HCT116 (cell line): ENCODE data around the gene PSMA7. TPM values are rescaled to one million over a fixed set of nuclear protein-coding genes. Genes with fewer than 3 reads are reported as not detected.

Experiments used
- ATAC-seq: fragments of 200-7000 bp; cut with Tn5 transposase; 2 replicates; pipeline ENCODE4 v1.9.1; 2020; ENCODE audit warnings: mild to moderate bottlenecking, moderate library complexity
- BruUV-seq: library from RNA; stranded (reverse); fragments of 400-500 nt; replicated peaks from 2 replicates; lab custom pipeline; 2021; lab: Mats Ljungman, UMichigan
- CTCF ChIA-PET: fragments of 300-600 bp; sonication (Branson Sonifier 250); formaldehyde crosslinking; loops from one replicate; lab custom pipeline; 2021; ENCODE audit warnings: antibody characterized with exemption; lab: Charles Lee
- POLR2A ChIA-PET: fragments of 300-600, 350-600 bp; sonication (Branson Sonifier 250); formaldehyde crosslinking; loops from one replicate; lab custom pipeline; 2021; ENCODE audit warnings: antibody characterized with exemption; lab: Charles Lee
- RAD21 ChIA-PET, 2 experiments: fragments of 300-600 bp; sonication (Branson Sonifier 250); formaldehyde crosslinking; loops; one replicate each; lab custom pipeline; 2023; ENCODE audit warnings: low total read pairs in 2 of 2; ENCODE audit not compliant: uncharacterized antibody in 2 of 2, unreplicated experiment in 2 of 2, low non-redundant PET in 1 of 2; lab: Charles Lee
- DNase-seq: peaks from one replicate; pipeline ENCODE4 v3.0.0-alpha.2; 2010; ENCODE audit warnings: low read depth, low spot score
- H2AFZ ChIP-seq: fragments of 200-600 bp; shearing (Covaris generic), sonication (generic); 2 replicates; pipeline ENCODE4 v1.6.1; 2017; ENCODE audit warnings: low read depth, mixed run types, mixed read lengths, antibody characterized with exemption, low read length; ENCODE audit not compliant: poor library complexity, severe bottlenecking
- H3K27ac ChIP-seq: 2 replicates; pipeline ENCODE4 v1.5.1; 2012; ENCODE audit warnings: low read depth, low read length
- H3K27me3 ChIP-seq: fragments of 200-600 bp; sonication (generic); 2 replicates; pipeline ENCODE4 v1.6.1; 2016; ENCODE audit warnings: mixed run types, low read length, mixed read lengths; ENCODE audit not compliant: insufficient read depth
- H3K36me3 ChIP-seq, 2 experiments: fragments of 200-500 bp in 1 of 2; fragments of 200-600 bp in 1 of 2; sonication (Bioruptor generic) in 1 of 2; sonication (generic) in 1 of 2; 2 replicates each; pipeline versions ENCODE4 v1.5.1 to v1.6.1; 2014 to 2016; ENCODE audit warnings: low read length in 2 of 2, inconsistent platforms in 1 of 2, mixed read lengths in 1 of 2, mixed run types in 1 of 2; ENCODE audit not compliant: insufficient read depth in 2 of 2, control insufficient read depth in 1 of 2
- H3K4me1 ChIP-seq, 2 experiments: fragments of 200-600 bp in 1 of 2; sonication (generic) in 1 of 2; 2 replicates each; pipeline versions ENCODE4 v1.5.1 to v1.6.1; 2012 to 2017; ENCODE audit warnings: low read length in 2 of 2, inconsistent platforms in 1 of 2, mild to moderate bottlenecking in 1 of 2, mixed read lengths in 1 of 2, mixed run types in 1 of 2, moderate library complexity in 1 of 2; ENCODE audit not compliant: insufficient read depth in 2 of 2, control insufficient read depth in 1 of 2
- H3K4me2 ChIP-seq: fragments of 200-600 bp; sonication (generic); 2 replicates; pipeline ENCODE4 v1.6.1; 2017; ENCODE audit warnings: mixed run types, low read length, mixed read lengths
- H3K4me3 ChIP-seq, 2 experiments: fragments of 200-600 bp in 1 of 2; sonication (generic) in 1 of 2; replicated peaks in 1 of 2; 2 replicates each; pipeline ENCODE4 v1.5.1; 2011 to 2016; ENCODE audit warnings: low read length in 2 of 2, control low read depth in 1 of 2, low read depth in 1 of 2, mild to moderate bottlenecking in 1 of 2, mixed read lengths in 1 of 2, mixed run types in 1 of 2
- H3K79me2 ChIP-seq: fragments of 200-600 bp; sonication (generic); 2 replicates; pipeline ENCODE4 v1.6.1; 2017; ENCODE audit warnings: mild to moderate bottlenecking, mixed run types, low read length, moderate library complexity, mixed read lengths; ENCODE audit not compliant: insufficient read depth
- H3K9ac ChIP-seq: fragments of 200-600 bp; sonication (generic); 2 replicates; pipeline ENCODE4 v1.6.1; 2016; ENCODE audit warnings: low read length, mixed read lengths
- H3K9me2 ChIP-seq: fragments of 200-600 bp; sonication (generic), shearing (Covaris generic); 2 replicates; pipeline ENCODE4 v1.6.1; 2017; ENCODE audit warnings: mixed run types, mild to moderate bottlenecking, moderate library complexity; ENCODE audit not compliant: insufficient read depth
- H3K9me3 ChIP-seq, 2 experiments: fragments of 200-500 bp in 1 of 2; fragments of 200-600 bp in 1 of 2; sonication (Bioruptor generic) in 1 of 2; sonication (generic) in 1 of 2; 2 replicates each; pipeline ENCODE4 v1.6.1; 2014 to 2017; ENCODE audit warnings: low read length in 2 of 2, mixed read lengths in 2 of 2, inconsistent platforms in 1 of 2, low read depth in 1 of 2, mild to moderate bottlenecking in 1 of 2, mixed run types in 1 of 2, moderate library complexity in 1 of 2; ENCODE audit not compliant: control insufficient read depth in 1 of 2, insufficient read depth in 1 of 2
- H4K20me1 ChIP-seq: fragments of 200-600 bp; sonication (generic), shearing (Covaris generic); 2 replicates; pipeline ENCODE4 v1.6.1; 2017; ENCODE audit warnings: mixed run types, mild to moderate bottlenecking, moderate library complexity; ENCODE audit not compliant: insufficient read depth
- ATF3 ChIP-seq: IDR thresholded peaks from 2 replicates; pipeline ENCODE4 v1.6.1; 2012
- CBX3 ChIP-seq: IDR thresholded peaks from 2 replicates; pipeline ENCODE4 v1.6.1; 2012; ENCODE audit warnings: low read depth
- EGR1 ChIP-seq: IDR thresholded peaks from 2 replicates; pipeline ENCODE4 v1.6.1; 2012; ENCODE audit warnings: low read depth
- ELF1 ChIP-seq: IDR thresholded peaks from 2 replicates; pipeline ENCODE4 v1.6.1; 2012; ENCODE audit warnings: low read depth, borderline replicate concordance
- EZH2phosphoT487 ChIP-seq: fragments of 200-600 bp; IDR thresholded peaks from 2 replicates; pipeline ENCODE4 v1.6.1; 2018; ENCODE audit warnings: antibody characterized with exemption, borderline replicate concordance
- FOSL1 ChIP-seq: IDR thresholded peaks from 2 replicates; pipeline ENCODE4 v1.6.1; 2012; ENCODE audit warnings: low read depth
- POLR2AphosphoS5 ChIP-seq: IDR thresholded peaks from 2 replicates; pipeline ENCODE4 v1.6.1; 2011; ENCODE audit warnings: mild to moderate bottlenecking, low read depth, low read length, moderate library complexity
- REST ChIP-seq: IDR thresholded peaks from 2 replicates; pipeline ENCODE4 v1.6.1; 2012; ENCODE audit warnings: low read depth
- SIN3A ChIP-seq: IDR thresholded peaks from 2 replicates; pipeline ENCODE4 v1.6.1; 2012; ENCODE audit warnings: low read depth
- SRF ChIP-seq: IDR thresholded peaks from 2 replicates; pipeline ENCODE4 v1.6.1; 2012; ENCODE audit warnings: low read depth
- TCF7L2 ChIP-seq: IDR thresholded peaks from 2 replicates; pipeline ENCODE4 v1.7.0; 2011; ENCODE audit warnings: borderline replicate concordance, inconsistent platforms; ENCODE audit not compliant: insufficient read depth, insufficient read length; ENCODE audit errors: extremely low read depth
- ZBTB33 ChIP-seq: IDR thresholded peaks from 2 replicates; pipeline ENCODE4 v1.6.1; 2011; ENCODE audit warnings: mild to moderate bottlenecking, low read length, moderate library complexity; ENCODE audit not compliant: insufficient replicate concordance; ENCODE audit errors: extremely low read depth
- ZFX ChIP-seq: fragments of 450-650 bp; IDR thresholded peaks from 2 replicates; pipeline ENCODE4 v1.6.1; 2017
- intact Hi-C: fragments of 100-400 bp; cut with micrococcal nuclease; formaldehyde crosslinking; loops from 2 replicates; pipeline ENCODE4 v1.10.0; 2022
- total RNA-seq: library from RNA; stranded (reverse); gene quantifications from one replicate; pipeline ENCODE4 v1.2.1, GENCODE V29; 2021; ENCODE audit not compliant: unreplicated experiment

The PSMA7 gene
- total RNA-seq, 1 experiment from 2014 or later = 364 TPM

- ChIA-PET CTCF (no interaction called here), POLR2A (no interaction called here), RAD21 (no interaction called here)
- ATAC-seq (no peak), DNase-seq (no peak)
- H3K4me1 ChIP-seq = no peaks in the 10 kb centered on the region
- no peaks in the 10 kb centered on the region for H4K20me1 ChIP-seq
- TF ChIP-seq POLR2AphosphoS5 (no peak), CBX3 (no peak), FOSL1 (no peak), TCF7L2 (no peak), EGR1 (no peak), SIN3A (no peak), ZBTB33 (no peak), EZH2phosphoT487 (no peak), REST (no peak), ZFX (no peak), SRF (no peak), ATF3 (no peak), ELF1 (no peak)
- no peaks in the 10 kb centered on the region for H3K9me3 ChIP-seq
- BruUV-seq = no TSS peak
- no peak overlapping the region for H3K4me3 ChIP-seq
- H3K9me2 ChIP-seq = no peaks in the 10 kb centered on the region
- H3K4me2 ChIP-seq = no peak overlapping the region
- H2AFZ ChIP-seq = no peak overlapping the region
- H3K27me3 ChIP-seq = no peaks in the 10 kb centered on the region
- no peak overlapping the region for H3K9ac ChIP-seq
- H3K79me2 ChIP-seq = no peaks in the 10 kb centered on the region
- H3K36me3 ChIP-seq = peaks cover 2 to 8% of the 10 kb centered on the region in 2 experiments; a peak in 3 of 4 replicates
- intact Hi-C loops = no loop called here
- H3K27ac ChIP-seq = no peak overlapping the region
These were observed 32.5 kb upstream of the PSMA7 start for GRCh38 chr20:62175711-62176110.
